B cell (primary cell): ENCODE results near the gene GTSF1L. TPM values are rescaled to one million over a fixed set of nuclear protein-coding genes. Genes with fewer than 3 reads are reported as not detected.

Source experiments
- ATAC-seq: fragments of 200-7000 bp; cut with Tn5 transposase; one replicate; pipeline ENCODE4 v1.10.0; 2021; ENCODE audit warnings: low read depth, mild to moderate bottlenecking, moderate number of reproducible peaks, moderate library complexity
- CTCF ChIA-PET: fragments of 350-600 bp; sonication (Branson Sonifier 250); formaldehyde crosslinking; loops from one replicate; lab custom pipeline; 2021; ENCODE audit warnings: antibody characterized with exemption, inconsistent platforms; lab: Charles Lee
- POLR2A ChIA-PET: fragments of 350-600 bp; sonication (Branson Sonifier 250); formaldehyde crosslinking; loops from one replicate; lab custom pipeline; 2021; ENCODE audit warnings: antibody characterized with exemption; lab: Charles Lee
- DNase-seq: peaks from one replicate; pipeline ENCODE4 v3.0.0; 2013
- H2AFZ ChIP-seq: 2 replicates; pipeline ENCODE4 v1.6.1; 2012; ENCODE audit warnings: mild to moderate bottlenecking, low read depth, low read length; ENCODE audit not compliant: insufficient read depth, poor library complexity, severe bottlenecking
- H3K27ac ChIP-seq, 2 donors: 1 replicate in 1 of 2; 2 replicates in 1 of 2; pipeline ENCODE4 v1.5.1; 2012 to 2013; ENCODE audit warnings: low read length in 2 of 2, mild to moderate bottlenecking in 2 of 2, moderate library complexity in 1 of 2
- H3K27me3 ChIP-seq, 4 experiments: fragments of 200-600 bp in 1 of 4; sonication (generic) in 1 of 4; replicated peaks in 1 of 4; 1 replicate in 2 of 4; 2 replicates in 2 of 4; pipeline versions ENCODE4 v1.6.1 to v1.7.0; 2013 to 2016; ENCODE audit warnings: low read length in 3 of 4, mild to moderate bottlenecking in 2 of 4, mixed read lengths in 1 of 4, moderate library complexity in 1 of 4; ENCODE audit not compliant: insufficient read depth in 4 of 4, control insufficient read depth in 3 of 4; ENCODE audit errors: control extremely low read depth in 1 of 4
- H3K36me3 ChIP-seq, 2 experiments: replicated peaks in 1 of 2; 1 replicate in 1 of 2; 2 replicates in 1 of 2; pipeline versions ENCODE4 v1.6.1 to v1.7.1; 2013; ENCODE audit warnings: low read length in 1 of 2; ENCODE audit not compliant: insufficient read depth in 2 of 2, control insufficient read depth in 1 of 2; ENCODE audit errors: control extremely low read depth in 1 of 2, extremely low read depth in 1 of 2
- H3K4me1 ChIP-seq, 2 donors: fragments of 200-600 bp in 1 of 2; sonication (generic) in 1 of 2; 1 replicate in 1 of 2; 2 replicates in 1 of 2; pipeline versions ENCODE4 v1.5.1 to v1.6.1; 2013 to 2017; ENCODE audit warnings: low read length in 2 of 2; ENCODE audit not compliant: control insufficient read depth in 2 of 2, insufficient read depth in 2 of 2
- H3K4me2 ChIP-seq: replicated peaks from 2 replicates; pipeline ENCODE3; 2012; ENCODE audit warnings: mild to moderate bottlenecking, low read depth, low read length; ENCODE audit not compliant: poor library complexity, severe bottlenecking
- H3K4me3 ChIP-seq, 5 experiments: fragments of 200-600 bp in 1 of 5; sonication (generic) in 1 of 5; 1 replicate in 3 of 5; 2 replicates in 2 of 5; pipeline versions ENCODE4 v1.5.1 to v1.7.0; 2011 to 2016; ENCODE audit warnings: low read length in 4 of 5, mild to moderate bottlenecking in 4 of 5, low read depth in 2 of 5, control low read depth in 1 of 5, moderate library complexity in 1 of 5; ENCODE audit not compliant: insufficient read depth in 1 of 5; ENCODE audit errors: control extremely low read depth in 1 of 5, extremely low read depth in 1 of 5
- H3K79me2 ChIP-seq: fragments of 200-600 bp; sonication (generic); one replicate; pipeline ENCODE4 v1.6.0; 2016; ENCODE audit warnings: low read length; ENCODE audit not compliant: control insufficient read depth, insufficient read depth
- H3K9ac ChIP-seq: fragments of 200-600 bp; sonication (generic); 2 replicates; pipeline ENCODE4 v1.6.1; 2017; ENCODE audit warnings: mild to moderate bottlenecking, low read length, moderate library complexity
- H3K9me3 ChIP-seq, 3 donors: one replicate each; pipeline versions ENCODE4 v1.6.1 to v1.7.1; 2013; ENCODE audit warnings: low read length in 2 of 3; ENCODE audit not compliant: control insufficient read depth in 2 of 3, insufficient read depth in 1 of 3; ENCODE audit errors: control extremely low read depth in 1 of 3
- H4K20me1 ChIP-seq: 2 replicates; pipeline ENCODE4 v1.6.0; 2012; ENCODE audit warnings: mild to moderate bottlenecking, low read length; ENCODE audit not compliant: insufficient read depth, control insufficient read depth, poor library complexity, severe bottlenecking
- H3K27ac Mint-ChIP-seq: one replicate; pipeline ENCODE4 v1.8.0; 2021; ENCODE audit warnings: mixed read lengths
- H3K27me3 Mint-ChIP-seq: one replicate; pipeline ENCODE4 v1.8.0; 2021; ENCODE audit warnings: mixed read lengths
- H3K4me1 Mint-ChIP-seq: one replicate; pipeline ENCODE4 v1.8.0; 2021; ENCODE audit warnings: mixed read lengths
- H3K4me3 Mint-ChIP-seq: one replicate; pipeline ENCODE4 v1.8.0; 2021; ENCODE audit warnings: mixed read lengths
- H3K9me3 Mint-ChIP-seq: one replicate; pipeline ENCODE4 v1.8.0; 2022; ENCODE audit warnings: mixed read lengths; ENCODE audit not compliant: insufficient read depth
- CTCF ChIP-seq: fragments of 200-600 bp; IDR thresholded peaks from one replicate; pipeline ENCODE4 v1.8.0; 2022; ENCODE audit warnings: antibody characterized with exemption, mild to moderate bottlenecking
- EZH2 ChIP-seq: IDR thresholded peaks from 2 replicates; pipeline ENCODE4 v1.6.1; 2012; ENCODE audit warnings: borderline replicate concordance, low read depth, mild to moderate bottlenecking, moderate library complexity, low read length; ENCODE audit not compliant: insufficient read depth, poor library complexity, severe bottlenecking
- WGBS: methylation state at CpG from one replicate; pipeline ENCODE4 v1.1.5; 2013; ENCODE audit warnings: missing lambda C conversion rate; ENCODE audit not compliant: insufficient coverage; 5-methylcytosine and 5-hydroxymethylcytosine counted together
- intact Hi-C: fragments of 100-400 bp; cut with micrococcal nuclease; formaldehyde crosslinking; loops from one replicate; pipeline ENCODE4 v1.10.0; 2022
- polyA plus RNA-seq: library from polyadenylated mRNA; depleted of rRNA; stranded (reverse); fragments of >200 nt; gene quantifications from 2 replicates; pipeline ENCODE4 v1.2.3, GENCODE V29; 2012
- total RNA-seq, 2 donors: library from RNA; stranded (reverse); fragments of 120-200 nt in 1 of 2; gene quantifications; 1 replicate in 1 of 2; 2 replicates in 1 of 2; pipeline versions ENCODE4 v1.2.3 to v1.2.4, GENCODE V29; 2013 to 2022

The GTSF1L gene
- total and polyA plus RNA-seq, 2 donors (not counting 1 experiment from before 2014, with no cell fraction given): 0.84 to 1.5 TPM

GRCh38 chr20:43686820-43687219 lies 40.0 kb downstream of the GTSF1L start:
- H3K9ac ChIP-seq: no peak overlapping the region
- H3K4me1 ChIP-seq: peaks cover 13 to 27% of the 10 kb centered on the region in 2 donors
- intact Hi-C loops: no loop called here
- H3K4me3 Mint-ChIP-seq: no peak overlapping the region
- no peak overlapping the region for H3K27ac ChIP-seq
- H3K4me2 ChIP-seq: no peak overlapping the region
- WGBS: 97% methylated on average over 13 of the region's 13 CpGs
- no peaks in the 10 kb centered on the region for H3K9me3 Mint-ChIP-seq
- DNase-seq (no peak), ATAC-seq (no peak)
- no peak overlapping the region for H3K4me3 ChIP-seq
- H3K27ac Mint-ChIP-seq: peak overlapping the region; percentile 71
- H2AFZ ChIP-seq: no peak overlapping the region
- CTCF ChIA-PET: interaction anchor here (9.4 kb wide), 1 partner anchor 149 kb away, joined by 273 read pairs; no protein-coding TSS in a partner anchor
- H3K27me3 Mint-ChIP-seq: no peaks in the 10 kb centered on the region
- POLR2A ChIA-PET: no interaction called here
- TF ChIP-seq EZH2: no peak
- peaks cover 9% of the 10 kb centered on the region for H3K79me2 ChIP-seq
- peaks cover 20% of the 10 kb centered on the region for H3K4me1 Mint-ChIP-seq
- H4K20me1 ChIP-seq: no peaks in the 10 kb centered on the region
- no peaks in the 10 kb centered on the region for H3K27me3 ChIP-seq
- peaks cover 0 to 7% (median 0%) of the 10 kb centered on the region in 3 donors for H3K9me3 ChIP-seq
- peaks cover 0 to 31% of the 10 kb centered on the region in 2 experiments for H3K36me3 ChIP-seq

- peak overlapping the region; percentile 55 for H2AFZ ChIP-seq
- 26% methylated on average over 8 of the region's 9 CpGs for WGBS
- DNase-seq (no peak), ATAC-seq (peak; percentile 32)
- intact Hi-C loops: loop anchor here (1.0 kb wide), 5 partner anchors 10 to 529 kb away; partner anchors contain the start of genes IFT52, MYBL2 and SRSF6
- Mint-ChIP-seq H3K27me3 (no peaks in the 10 kb centered on the region), H3K4me1 (peaks cover 46% of the 10 kb centered on the region), H3K4me3 (peak overlapping the region; percentile 70), H3K9me3 (no peaks in the 10 kb centered on the region), H3K27ac (peak overlapping the region; percentile 97)
- peaks cover 12% of the 10 kb centered on the region for H3K79me2 ChIP-seq
- peaks cover 38 to 56% of the 10 kb centered on the region in 2 donors for H3K4me1 ChIP-seq
- ChIA-PET CTCF (interaction anchor here (1.0 to 6.6 kb wide), 6 partner anchors 10 to 92 kb away, joined by 3 to 50 read pairs (median 8); partner anchors contain the start of genes IFT52 and MYBL2), POLR2A (interaction anchor here (0.6 to 4.0 kb wide), 7 partner anchors 9 to 526 kb away, joined by 3 to 67 read pairs (median 5); partner anchors contain the start of genes IFT52 and MYBL2)
- H3K4me3 ChIP-seq: peak overlapping the region in 3 of 5 experiments; percentile 15 to 34 (median 19)
- H3K36me3 ChIP-seq: peaks cover 0 to 14% of the 10 kb centered on the region in 2 experiments
- peaks cover 0 to 7% (median 0%) of the 10 kb centered on the region in 3 donors for H3K9me3 ChIP-seq
- no peaks in the 10 kb centered on the region for H3K27me3 ChIP-seq
- H3K9ac ChIP-seq: peak overlapping the region; percentile 47
- TF ChIP-seq EZH2 (no peak), CTCF (no peak)
- H4K20me1 ChIP-seq: no peaks in the 10 kb centered on the region
- H3K4me2 ChIP-seq: peak overlapping the region; percentile 85
- peak overlapping the region; percentile 98 to 99 for H3K27ac ChIP-seq
These were observed 44.4 kb downstream of the GTSF1L start for GRCh38 chr20:43682446-43682845.
